Fibroblast of lung (primary cell): Measurements from ENCODE around the gene DLG2.

ENCODE experiments used
- EZH2 ChIP-seq: IDR thresholded peaks from 2 replicates; pipeline ENCODE4 v1.5.1; 2012; ENCODE audit warnings: low read length, control low read depth, mild to moderate bottlenecking; ENCODE audit errors: missing control alignments
- TF ChIP-seq, protein P1 (sequence below), 2 donors: IDR thresholded peaks in 1 of 2; conservative IDR thresholded peaks in 1 of 2; 1 replicate in 1 of 2; 2 replicates in 1 of 2; pipeline ENCODE4 v1.5.1; 2011 to 2012; ENCODE audit warnings: low read length in 2 of 2, control low read depth in 1 of 2, inconsistent platforms in 1 of 2, low read depth in 1 of 2, mild to moderate bottlenecking in 1 of 2

DNA sequence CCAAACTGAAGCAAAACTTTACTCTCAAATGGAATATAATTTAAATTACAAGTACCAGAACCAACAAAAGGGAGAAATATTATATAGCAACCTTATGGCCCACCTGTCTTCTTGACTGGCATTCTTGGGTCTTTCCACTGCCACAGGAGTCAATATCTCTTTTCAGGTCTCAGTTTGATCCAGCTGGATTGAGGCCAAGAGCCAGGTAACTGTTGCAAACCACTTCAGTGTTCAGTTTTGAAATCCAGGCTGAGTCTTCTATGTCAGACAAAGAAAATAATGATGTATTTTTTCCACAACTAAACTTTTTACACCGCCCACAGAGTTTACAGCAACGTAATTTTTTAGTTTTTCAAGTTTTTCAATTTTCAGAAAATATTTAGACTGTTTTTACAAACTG lies 648 bp downstream of the DLG2 start:
- TF ChIP-seq, protein P1, sequence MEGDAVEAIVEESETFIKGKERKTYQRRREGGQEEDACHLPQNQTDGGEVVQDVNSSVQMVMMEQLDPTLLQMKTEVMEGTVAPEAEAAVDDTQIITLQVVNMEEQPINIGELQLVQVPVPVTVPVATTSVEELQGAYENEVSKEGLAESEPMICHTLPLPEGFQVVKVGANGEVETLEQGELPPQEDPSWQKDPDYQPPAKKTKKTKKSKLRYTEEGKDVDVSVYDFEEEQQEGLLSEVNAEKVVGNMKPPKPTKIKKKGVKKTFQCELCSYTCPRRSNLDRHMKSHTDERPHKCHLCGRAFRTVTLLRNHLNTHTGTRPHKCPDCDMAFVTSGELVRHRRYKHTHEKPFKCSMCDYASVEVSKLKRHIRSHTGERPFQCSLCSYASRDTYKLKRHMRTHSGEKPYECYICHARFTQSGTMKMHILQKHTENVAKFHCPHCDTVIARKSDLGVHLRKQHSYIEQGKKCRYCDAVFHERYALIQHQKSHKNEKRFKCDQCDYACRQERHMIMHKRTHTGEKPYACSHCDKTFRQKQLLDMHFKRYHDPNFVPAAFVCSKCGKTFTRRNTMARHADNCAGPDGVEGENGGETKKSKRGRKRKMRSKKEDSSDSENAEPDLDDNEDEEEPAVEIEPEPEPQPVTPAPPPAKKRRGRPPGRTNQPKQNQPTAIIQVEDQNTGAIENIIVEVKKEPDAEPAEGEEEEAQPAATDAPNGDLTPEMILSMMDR (conservative IDR thresholded peaks at IDR 0.05 in 1 of 2, IDR thresholded peaks at IDR 0.05 in 1 of 2; ENCODE audit: low read depth in 1 of 2, low read length in 2 of 2) = no peak
- no peak for TF ChIP-seq EZH2
